Stimulated activated CD8-positive, alpha-beta memory T cell treated with anti-CD3 and anti-CD28 coated beads, Interleukin-4, amount 100 ng/mL, for 48 hours (primary cell): ENCODE results near the gene SNN.

ENCODE experiments used
- DNase-seq: peaks from one replicate; pipeline ENCODE4 v3.0.0-alpha.2; 2020

SNN gene

GRCh38 chr16:11706180-11706742 is 38.0 kb downstream of the SNN start:
- DNase-seq: no peak

DNA sequence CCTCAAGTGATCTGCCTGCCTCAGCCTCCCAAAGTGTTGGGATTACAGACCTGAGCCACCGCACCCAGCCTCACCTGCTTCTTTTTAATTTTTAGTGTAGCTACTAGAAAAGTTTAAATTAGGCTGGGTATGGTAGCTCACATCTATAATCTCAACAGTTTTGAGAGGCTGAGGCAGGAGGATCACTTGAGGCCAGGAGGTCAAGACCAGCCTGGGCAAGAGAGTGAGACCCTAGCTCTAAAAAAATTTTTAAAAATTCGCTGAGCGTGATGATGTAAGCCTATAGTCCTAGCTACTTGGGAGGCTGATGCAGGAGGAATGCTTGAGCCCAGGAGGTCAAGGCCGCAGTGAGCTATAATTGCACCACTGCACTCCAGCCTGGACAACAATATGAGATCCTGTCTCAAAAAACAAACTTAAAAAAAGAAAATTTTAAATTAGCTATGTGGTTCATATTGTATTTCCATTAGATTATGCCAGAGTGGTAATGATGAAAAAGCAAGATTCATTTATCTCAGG is 39.5 kb downstream of the SNN start:
- no peak for DNase-seq

GRCh38 chr16:11708421-11708820 is 40.2 kb downstream of the SNN start:
- no peak for DNase-seq

GRCh38 chr16:11711662-11712061 is 43.4 kb downstream of the SNN start:
- no peak for DNase-seq

DNA sequence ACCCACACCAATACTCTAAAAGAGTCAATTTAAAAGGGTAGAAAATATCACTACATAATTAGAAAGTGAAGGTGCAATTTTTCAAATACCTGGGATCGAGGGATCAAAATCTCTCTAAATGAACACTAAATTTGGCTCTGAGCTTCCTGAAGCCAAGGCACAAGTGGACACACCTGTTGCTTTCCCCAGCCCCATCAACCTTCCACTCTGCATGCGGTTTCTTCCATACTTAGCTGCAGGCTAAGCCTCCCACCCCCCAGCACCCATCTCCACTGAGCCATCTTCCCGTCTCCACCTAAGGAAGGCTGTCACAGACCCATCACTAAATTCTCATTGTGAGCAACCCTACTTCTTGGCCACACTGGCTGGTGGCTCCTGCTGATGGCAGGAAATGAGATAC is 43.9 kb downstream of the SNN start:
- DNase-seq: no peak

- no peak for DNase-seq
Measured at GRCh38 chr16:11715246-11715947, 47.1 kb downstream of the SNN start.

GRCh38 chr16:11716336-11716735 is 48.1 kb downstream of the SNN start:
- no peak for DNase-seq

- no peak for DNase-seq
Measured at GRCh38 chr16:11717811-11718210, 49.6 kb downstream of the SNN start.

DNA sequence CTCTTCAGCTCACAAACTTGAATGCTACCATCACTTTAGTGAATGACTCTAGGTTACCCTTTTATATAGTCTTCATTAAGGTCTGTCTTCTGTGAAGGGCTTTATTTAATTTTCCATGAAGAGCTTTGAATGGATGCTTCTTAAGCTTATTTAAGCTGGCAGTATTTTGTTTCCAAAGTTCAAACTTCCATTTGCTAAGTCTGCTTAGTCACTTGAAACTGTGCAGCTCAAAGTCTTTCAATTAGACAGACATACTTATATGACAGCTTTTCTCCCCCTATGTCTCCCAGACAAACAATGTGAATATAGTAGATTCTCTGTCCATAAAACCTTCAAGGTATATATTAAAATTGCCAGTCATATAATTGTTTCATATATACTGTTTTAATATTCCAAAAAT is 50.9 kb downstream of the SNN start:
- no peak for DNase-seq

DNA sequence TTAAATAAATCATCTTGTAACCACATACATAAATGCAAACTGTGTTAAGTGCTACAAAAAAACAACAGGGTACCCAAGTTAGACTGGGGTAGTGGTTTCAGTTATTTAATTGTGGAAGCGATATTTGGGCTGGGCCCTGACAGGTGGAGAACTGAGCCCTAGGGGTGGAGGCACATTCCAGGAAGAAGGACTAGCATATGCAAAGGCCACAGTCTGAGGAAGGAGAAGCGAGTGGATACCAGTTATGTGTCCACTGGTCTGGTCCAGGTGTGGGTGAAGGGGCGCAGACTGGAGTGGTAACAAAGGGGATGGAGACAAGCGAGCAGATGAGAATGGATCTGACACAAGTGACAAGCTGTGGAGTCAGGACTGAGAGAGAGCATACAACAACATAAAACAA is 51.5 kb downstream of the SNN start:
- no peak for DNase-seq

- DNase-seq: no peak
Measured at GRCh38 chr16:11721781-11722467, 53.7 kb downstream of the SNN start.

- DNase-seq: no peak
Measured at GRCh38 chr16:11722468-11722808, 54.2 kb downstream of the SNN start.

DNA sequence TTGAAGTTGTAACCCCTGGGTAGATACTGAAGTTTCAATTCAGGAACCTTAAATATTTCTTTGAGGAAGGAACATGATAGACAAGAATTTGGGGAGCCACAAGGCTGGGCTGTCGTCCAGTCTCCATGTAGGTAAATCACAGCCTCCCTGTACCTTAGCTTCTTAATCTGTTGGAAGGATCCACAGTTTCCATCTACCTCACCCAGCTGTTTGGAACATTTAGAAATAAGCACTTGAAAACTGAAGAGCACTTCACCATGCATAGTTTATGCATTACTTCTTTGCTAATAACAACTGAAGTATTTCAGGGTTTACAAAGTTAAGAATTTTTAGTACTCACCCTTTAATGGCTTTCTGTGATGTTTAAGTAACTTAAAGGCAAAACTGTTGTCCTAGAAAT is 57.2 kb downstream of the SNN start:
- no peak for DNase-seq

DNA sequence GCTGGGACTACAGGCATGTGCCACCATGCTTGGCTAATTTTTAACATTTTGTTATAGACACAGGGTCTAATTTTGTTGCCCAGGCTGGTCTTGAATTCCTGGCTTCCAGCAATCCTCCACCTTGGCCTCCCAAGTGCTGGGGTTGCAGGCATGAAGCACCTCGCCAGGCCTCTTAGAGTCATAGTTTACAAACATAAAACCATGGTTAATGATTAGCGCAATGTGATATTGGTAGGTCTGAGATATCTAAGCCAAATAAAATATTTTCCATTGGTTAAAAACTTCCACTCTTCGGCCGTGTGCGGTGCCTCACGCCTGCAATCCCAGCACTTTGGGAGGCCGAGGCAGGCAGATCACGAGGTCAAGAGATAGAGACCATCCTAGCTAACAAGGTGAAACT is 57.8 kb downstream of the SNN start:
- no peak for DNase-seq

GRCh38 chr16:11727796-11728543 is 59.7 kb downstream of the SNN start:
- no peak for DNase-seq
